HepG2 (cell line): ENCODE results near the gene OR6S1. TPM values are rescaled to one million over a fixed set of nuclear protein-coding genes. Genes with fewer than 3 reads are reported as not detected.

ENCODE experiments used
- ATAD3A ChIP-seq: sonication (generic); formaldehyde crosslinking; IDR thresholded peaks from 2 replicates; pipeline ENCODE4 v1.4.0; 2020; ENCODE audit warnings: missing genetic modification reagents
- CEBPG ChIP-seq: IDR thresholded peaks from 2 replicates; pipeline ENCODE4 v1.6.1; 2016
- JDP2 ChIP-seq: sonication (generic); formaldehyde crosslinking; IDR thresholded peaks from 2 replicates; pipeline ENCODE4 v1.8.1; 2022; ENCODE audit warnings: missing genetic modification reagents, borderline replicate concordance
- MIER3 ChIP-seq: IDR thresholded peaks from 2 replicates; pipeline ENCODE4 v1.6.1; 2016; ENCODE audit warnings: missing compliant biosample characterization, borderline replicate concordance
- MLLT10 ChIP-seq: sonication (generic); formaldehyde crosslinking; IDR thresholded peaks from 2 replicates; pipeline ENCODE4 v1.4.0; 2020; ENCODE audit warnings: missing genetic modification reagents
- PRPF4 ChIP-seq: fragments of 200-400 bp; formaldehyde crosslinking; IDR thresholded peaks from 2 replicates; pipeline ENCODE4 v1.6.1; 2016; ENCODE audit warnings: low read length, low read depth; ENCODE audit not compliant: poor library complexity, severe bottlenecking
- ZNF850 ChIP-seq: sonication (generic); formaldehyde crosslinking; conservative IDR thresholded peaks from 2 replicates; pipeline ENCODE4 v1.9.0; 2021; ENCODE audit warnings: mild to moderate bottlenecking, missing genetic modification reagents
- ZSCAN21 ChIP-seq: sonication (generic); formaldehyde crosslinking; IDR thresholded peaks from 2 replicates; pipeline ENCODE4 v1.8.0; 2022; ENCODE audit warnings: mild to moderate bottlenecking, missing genetic modification reagents, moderate library complexity, borderline replicate concordance
- ZSCAN9 ChIP-seq: IDR thresholded peaks from 2 replicates; pipeline ENCODE4 v1.6.1; 2016; ENCODE audit warnings: borderline replicate concordance
- polyA plus RNA-seq, 8 experiments: library from polyadenylated mRNA; depleted of rRNA in 3 of 8; stranded (reverse) in 7 of 8; unstranded in 1 of 8; fragments of >200 nt; fragmentation: Illumina TruSeq in 4 of 8; extraction: Trizol in 4 of 8; gene quantifications; 2 replicates each; pipeline versions ENCODE4 v1.2.1 to v1.2.3, GENCODE V29; 2011 to 2016; ENCODE audit warnings: low read depth in 4 of 8, missing spikeins in 1 of 8, mixed read lengths in 1 of 8; ENCODE audit not compliant: insufficient read depth in 1 of 8
- total RNA-seq, 5 experiments: library from RNA; depleted of rRNA; stranded (reverse); fragments of >200 nt; fragmentation: Illumina TruSeq; extraction: Trizol; gene quantifications; 2 replicates each; pipeline ENCODE4 v1.2.3, GENCODE V29; 2016; ENCODE audit warnings: low read depth in 1 of 5
- TF ChIP-seq, protein P1 (sequence below): sonication (generic); formaldehyde crosslinking; IDR thresholded peaks from 2 replicates; pipeline ENCODE4 v1.5.0; 2020; ENCODE audit warnings: missing genetic modification reagents, mild to moderate bottlenecking, borderline replicate concordance
- TF ChIP-seq, protein P2 (sequence below): sonication (generic); formaldehyde crosslinking; IDR thresholded peaks from 2 replicates; pipeline ENCODE4 v1.8.0; 2022; ENCODE audit warnings: mild to moderate bottlenecking, missing genetic modification reagents, borderline replicate concordance
- TF ChIP-seq, protein P3 (sequence below): sonication (generic); formaldehyde crosslinking; IDR thresholded peaks from 2 replicates; pipeline ENCODE4 v1.4.0; 2020; ENCODE audit warnings: missing genetic modification reagents
- TF ChIP-seq, protein P4 (sequence below): sonication (generic); formaldehyde crosslinking; IDR thresholded peaks from 2 replicates; pipeline ENCODE4 v1.5.0; 2020; ENCODE audit warnings: mild to moderate bottlenecking, missing genetic modification reagents, borderline replicate concordance
- TF ChIP-seq, protein P5 (sequence below): sonication (generic); formaldehyde crosslinking; IDR thresholded peaks from 2 replicates; pipeline ENCODE4 v1.4.0; 2020; ENCODE audit warnings: missing genetic modification reagents, borderline replicate concordance

The OR6S1 gene
- total and polyA plus RNA-seq, 2 of the 13 experiments (the other 11 are each of a cell fraction or from before 2014, with no cell fraction given), result 0.09 TPM; not detected in 1

DNA sequence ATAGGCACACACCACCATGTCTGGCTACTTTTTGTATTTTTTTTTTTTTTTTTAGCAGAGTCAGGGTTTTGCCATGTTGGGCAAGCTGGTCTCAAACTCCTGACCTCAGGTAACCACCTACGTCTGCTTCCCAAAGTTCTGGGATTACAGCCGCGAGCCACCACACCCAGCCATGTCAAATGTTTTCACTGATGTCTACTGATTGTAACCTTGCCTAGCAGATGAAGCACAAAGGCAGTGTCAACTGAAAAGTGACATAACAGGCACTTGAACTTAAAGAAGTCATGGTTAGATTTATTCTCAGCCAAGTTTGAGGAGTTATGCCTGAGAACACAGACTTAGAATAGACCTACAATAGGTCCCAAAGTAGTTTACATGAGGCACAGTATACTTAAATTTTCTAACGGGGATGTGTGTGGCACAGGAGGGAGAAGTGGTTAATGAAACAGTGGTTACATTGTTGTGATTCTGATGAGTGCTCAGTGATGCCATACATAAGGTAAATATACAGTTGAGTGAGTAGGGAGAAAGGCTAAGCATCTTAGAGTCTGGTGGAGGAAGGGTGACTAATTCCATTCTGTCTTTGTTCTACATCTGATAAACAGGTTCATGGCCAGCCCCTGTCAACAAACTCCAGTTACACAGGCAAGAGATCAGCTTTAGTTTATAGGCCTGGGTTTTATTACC is 30.2 kb upstream of the OR6S1 start (continued):
- TF ChIP-seq, protein P1, sequence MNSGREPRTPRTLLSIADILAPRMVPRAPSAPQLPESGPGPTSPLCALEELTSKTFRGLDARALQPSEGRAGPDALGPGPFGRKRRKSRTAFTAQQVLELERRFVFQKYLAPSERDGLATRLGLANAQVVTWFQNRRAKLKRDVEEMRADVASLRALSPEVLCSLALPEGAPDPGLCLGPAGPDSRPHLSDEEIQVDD (CRISPR knock-in tag), result no peak
- TF ChIP-seq MLLT10 (CRISPR knock-in tag), result no peak
- TF ChIP-seq ZNF850 (CRISPR knock-in tag), result no peak
- TF ChIP-seq ZSCAN21 (CRISPR knock-in tag), result no peak
- TF ChIP-seq, protein P2, sequence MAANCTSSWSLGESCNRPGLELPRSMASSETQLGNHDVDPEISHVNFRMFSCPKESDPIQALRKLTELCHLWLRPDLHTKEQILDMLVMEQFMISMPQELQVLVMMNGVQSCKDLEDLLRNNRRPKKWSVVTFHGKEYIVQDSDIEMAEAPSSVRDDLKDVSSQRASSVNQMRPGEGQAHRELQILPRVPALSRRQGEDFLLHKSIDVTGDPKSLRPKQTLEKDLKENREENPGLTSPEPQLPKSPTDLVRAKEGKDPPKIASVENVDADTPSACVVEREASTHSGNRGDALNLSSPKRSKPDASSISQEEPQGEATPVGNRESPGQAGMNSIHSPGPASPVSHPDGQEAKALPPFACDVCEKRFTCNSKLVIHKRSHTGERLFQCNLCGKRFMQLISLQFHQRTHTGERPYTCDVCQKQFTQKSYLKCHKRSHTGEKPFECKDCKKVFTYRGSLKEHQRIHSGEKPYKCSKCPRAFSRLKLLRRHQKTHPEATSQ (CRISPR knock-in tag), result no peak
- peak; percentile 82 for TF ChIP-seq MIER3 (CRISPR knock-in tag)
- TF ChIP-seq, protein P3, sequence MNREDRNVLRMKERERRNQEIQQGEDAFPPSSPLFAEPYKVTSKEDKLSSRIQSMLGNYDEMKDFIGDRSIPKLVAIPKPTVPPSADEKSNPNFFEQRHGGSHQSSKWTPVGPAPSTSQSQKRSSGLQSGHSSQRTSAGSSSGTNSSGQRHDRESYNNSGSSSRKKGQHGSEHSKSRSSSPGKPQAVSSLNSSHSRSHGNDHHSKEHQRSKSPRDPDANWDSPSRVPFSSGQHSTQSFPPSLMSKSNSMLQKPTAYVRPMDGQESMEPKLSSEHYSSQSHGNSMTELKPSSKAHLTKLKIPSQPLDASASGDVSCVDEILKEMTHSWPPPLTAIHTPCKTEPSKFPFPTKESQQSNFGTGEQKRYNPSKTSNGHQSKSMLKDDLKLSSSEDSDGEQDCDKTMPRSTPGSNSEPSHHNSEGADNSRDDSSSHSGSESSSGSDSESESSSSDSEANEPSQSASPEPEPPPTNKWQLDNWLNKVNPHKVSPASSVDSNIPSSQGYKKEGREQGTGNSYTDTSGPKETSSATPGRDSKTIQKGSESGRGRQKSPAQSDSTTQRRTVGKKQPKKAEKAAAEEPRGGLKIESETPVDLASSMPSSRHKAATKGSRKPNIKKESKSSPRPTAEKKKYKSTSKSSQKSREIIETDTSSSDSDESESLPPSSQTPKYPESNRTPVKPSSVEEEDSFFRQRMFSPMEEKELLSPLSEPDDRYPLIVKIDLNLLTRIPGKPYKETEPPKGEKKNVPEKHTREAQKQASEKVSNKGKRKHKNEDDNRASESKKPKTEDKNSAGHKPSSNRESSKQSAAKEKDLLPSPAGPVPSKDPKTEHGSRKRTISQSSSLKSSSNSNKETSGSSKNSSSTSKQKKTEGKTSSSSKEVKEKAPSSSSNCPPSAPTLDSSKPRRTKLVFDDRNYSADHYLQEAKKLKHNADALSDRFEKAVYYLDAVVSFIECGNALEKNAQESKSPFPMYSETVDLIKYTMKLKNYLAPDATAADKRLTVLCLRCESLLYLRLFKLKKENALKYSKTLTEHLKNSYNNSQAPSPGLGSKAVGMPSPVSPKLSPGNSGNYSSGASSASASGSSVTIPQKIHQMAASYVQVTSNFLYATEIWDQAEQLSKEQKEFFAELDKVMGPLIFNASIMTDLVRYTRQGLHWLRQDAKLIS, result no peak
- TF ChIP-seq PRPF4, result no peak
- TF ChIP-seq, protein P4, sequence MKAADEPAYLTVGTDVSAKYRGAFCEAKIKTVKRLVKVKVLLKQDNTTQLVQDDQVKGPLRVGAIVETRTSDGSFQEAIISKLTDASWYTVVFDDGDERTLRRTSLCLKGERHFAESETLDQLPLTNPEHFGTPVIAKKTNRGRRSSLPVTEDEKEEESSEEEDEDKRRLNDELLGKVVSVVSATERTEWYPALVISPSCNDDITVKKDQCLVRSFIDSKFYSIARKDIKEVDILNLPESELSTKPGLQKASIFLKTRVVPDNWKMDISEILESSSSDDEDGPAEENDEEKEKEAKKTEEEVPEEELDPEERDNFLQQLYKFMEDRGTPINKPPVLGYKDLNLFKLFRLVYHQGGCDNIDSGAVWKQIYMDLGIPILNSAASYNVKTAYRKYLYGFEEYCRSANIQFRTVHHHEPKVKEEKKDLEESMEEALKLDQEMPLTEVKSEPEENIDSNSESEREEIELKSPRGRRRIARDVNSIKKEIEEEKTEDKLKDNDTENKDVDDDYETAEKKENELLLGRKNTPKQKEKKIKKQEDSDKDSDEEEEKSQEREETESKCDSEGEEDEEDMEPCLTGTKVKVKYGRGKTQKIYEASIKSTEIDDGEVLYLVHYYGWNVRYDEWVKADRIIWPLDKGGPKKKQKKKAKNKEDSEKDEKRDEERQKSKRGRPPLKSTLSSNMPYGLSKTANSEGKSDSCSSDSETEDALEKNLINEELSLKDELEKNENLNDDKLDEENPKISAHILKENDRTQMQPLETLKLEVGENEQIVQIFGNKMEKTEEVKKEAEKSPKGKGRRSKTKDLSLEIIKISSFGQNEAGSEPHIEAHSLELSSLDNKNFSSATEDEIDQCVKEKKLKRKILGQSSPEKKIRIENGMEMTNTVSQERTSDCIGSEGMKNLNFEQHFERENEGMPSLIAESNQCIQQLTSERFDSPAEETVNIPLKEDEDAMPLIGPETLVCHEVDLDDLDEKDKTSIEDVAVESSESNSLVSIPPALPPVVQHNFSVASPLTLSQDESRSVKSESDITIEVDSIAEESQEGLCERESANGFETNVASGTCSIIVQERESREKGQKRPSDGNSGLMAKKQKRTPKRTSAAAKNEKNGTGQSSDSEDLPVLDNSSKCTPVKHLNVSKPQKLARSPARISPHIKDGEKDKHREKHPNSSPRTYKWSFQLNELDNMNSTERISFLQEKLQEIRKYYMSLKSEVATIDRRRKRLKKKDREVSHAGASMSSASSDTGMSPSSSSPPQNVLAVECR (CRISPR knock-in tag), result no peak; the same call in 1 of the 2 replicates
- peak; percentile 53 for TF ChIP-seq CEBPG (CRISPR knock-in tag)
- TF ChIP-seq, protein P5, sequence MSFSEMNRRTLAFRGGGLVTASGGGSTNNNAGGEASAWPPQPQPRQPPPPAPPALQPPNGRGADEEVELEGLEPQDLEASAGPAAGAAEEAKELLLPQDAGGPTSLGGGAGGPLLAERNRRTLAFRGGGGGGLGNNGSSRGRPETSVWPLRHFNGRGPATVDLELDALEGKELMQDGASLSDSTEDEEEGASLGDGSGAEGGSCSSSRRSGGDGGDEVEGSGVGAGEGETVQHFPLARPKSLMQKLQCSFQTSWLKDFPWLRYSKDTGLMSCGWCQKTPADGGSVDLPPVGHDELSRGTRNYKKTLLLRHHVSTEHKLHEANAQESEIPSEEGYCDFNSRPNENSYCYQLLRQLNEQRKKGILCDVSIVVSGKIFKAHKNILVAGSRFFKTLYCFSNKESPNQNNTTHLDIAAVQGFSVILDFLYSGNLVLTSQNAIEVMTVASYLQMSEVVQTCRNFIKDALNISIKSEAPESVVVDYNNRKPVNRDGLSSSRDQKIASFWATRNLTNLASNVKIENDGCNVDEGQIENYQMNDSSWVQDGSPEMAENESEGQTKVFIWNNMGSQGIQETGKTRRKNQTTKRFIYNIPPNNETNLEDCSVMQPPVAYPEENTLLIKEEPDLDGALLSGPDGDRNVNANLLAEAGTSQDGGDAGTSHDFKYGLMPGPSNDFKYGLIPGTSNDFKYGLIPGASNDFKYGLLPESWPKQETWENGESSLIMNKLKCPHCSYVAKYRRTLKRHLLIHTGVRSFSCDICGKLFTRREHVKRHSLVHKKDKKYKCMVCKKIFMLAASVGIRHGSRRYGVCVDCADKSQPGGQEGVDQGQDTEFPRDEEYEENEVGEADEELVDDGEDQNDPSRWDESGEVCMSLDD, result no peak
- no peak for TF ChIP-seq JDP2 (CRISPR knock-in tag)
- TF ChIP-seq ATAD3A (CRISPR knock-in tag), result no peak
- peak; percentile 48; the same call in 1 of the 2 replicates for TF ChIP-seq ZSCAN9 (CRISPR knock-in tag)
